ENCODE measurements around the gene MMP21.

MMP21 gene

GRCh38 chr10:125765835-125766234 lies 9.8 kb downstream of the MMP21 start:
- no peak for DNase-seq (ENCODE audit: low read depth in 1 of 2, low spot score in 1 of 2)

GRCh38 chr10:125762692-125763648 lies 12.7 kb downstream of the MMP21 start:
- DNase-seq (ENCODE audit: low read depth in 1 of 2, low spot score in 1 of 2) = no peak

GRCh38 chr10:125761961-125762360 lies 13.7 kb downstream of the MMP21 start:
- no peak for DNase-seq (ENCODE audit: low read depth in 1 of 2, low spot score in 1 of 2)

- no peak for DNase-seq (ENCODE audit: low read depth in 1 of 2, low spot score in 1 of 2)
These were observed 17.9 kb downstream of the MMP21 start for GRCh38 chr10:125757742-125758141.

GRCh38 chr10:125756853-125757487 lies 18.7 kb downstream of the MMP21 start:
- DNase-seq (ENCODE audit: low read depth in 1 of 2, low spot score in 1 of 2) = no peak

- no peak for DNase-seq (ENCODE audit: low read depth in 1 of 2, low spot score in 1 of 2)
These were observed 19.4 kb downstream of the MMP21 start for GRCh38 chr10:125756196-125756595.

GRCh38 chr10:125747417-125747816 lies 28.2 kb downstream of the MMP21 start:
- no peak for DNase-seq (ENCODE audit: low read depth in 1 of 2, low spot score in 1 of 2)

GRCh38 chr10:125744909-125745308 lies 30.7 kb downstream of the MMP21 start:
- DNase-seq (ENCODE audit: low read depth in 1 of 2, low spot score in 1 of 2) = no peak

GRCh38 chr10:125742465-125742864 lies 33.2 kb downstream of the MMP21 start:
- no peak for DNase-seq (ENCODE audit: low read depth in 1 of 2, low spot score in 1 of 2)

GRCh38 chr10:125739994-125740679 lies 35.5 kb downstream of the MMP21 start:
- no peak for DNase-seq (ENCODE audit: low read depth in 1 of 2, low spot score in 1 of 2)

- no peak for DNase-seq (ENCODE audit: low read depth in 1 of 2, low spot score in 1 of 2)
These were observed 37.4 kb downstream of the MMP21 start for GRCh38 chr10:125738206-125738605.

GRCh38 chr10:125734823-125735222 lies 40.8 kb downstream of the MMP21 start:
- no peak for DNase-seq (ENCODE audit: low read depth in 1 of 2, low spot score in 1 of 2)

GRCh38 chr10:125734148-125734547 lies 41.5 kb downstream of the MMP21 start:
- DNase-seq (ENCODE audit: low read depth in 1 of 2, low spot score in 1 of 2) = no peak

- DNase-seq (ENCODE audit: low read depth in 1 of 2, low spot score in 1 of 2) = no peak
These were observed 48.2 kb downstream of the MMP21 start for GRCh38 chr10:125727436-125727835.

- DNase-seq (ENCODE audit: low read depth in 1 of 2, low spot score in 1 of 2) = no peak
These were observed 48.7 kb downstream of the MMP21 start for GRCh38 chr10:125726914-125727313.

- DNase-seq (ENCODE audit: low read depth in 1 of 2, low spot score in 1 of 2) = no peak
These were observed 52.8 kb downstream of the MMP21 start for GRCh38 chr10:125722811-125723210.

GRCh38 chr10:125721035-125721434 lies 54.6 kb downstream of the MMP21 start:
- no peak for DNase-seq (ENCODE audit: low read depth in 1 of 2, low spot score in 1 of 2)

- DNase-seq (ENCODE audit: low read depth in 1 of 2, low spot score in 1 of 2) = no peak
These were observed 55.6 kb downstream of the MMP21 start for GRCh38 chr10:125720002-125720382.

- DNase-seq (ENCODE audit: low read depth in 1 of 2, low spot score in 1 of 2) = peak; percentile 97 to 98
These were observed 56.2 kb downstream of the MMP21 start, which contains the start of gene EDRF1 for GRCh38 chr10:125719173-125720001. EDRF1 (plus strand) TSS chr10:125719709; CDS start chr10:125719808, 99 bp downstream.
